ENCODE measurements around the gene PTGFRN.

PTGFRN gene

GRCh38 chr1:116916002-116916401 is 6.3 kb downstream of the PTGFRN start:
- H3K27me3 ChIP-seq (replicated peaks; ENCODE audit: insufficient read depth, low read length), result no peaks in the 10 kb centered on the region
- H3F3A ChIP-seq (ENCODE audit: insufficient read depth, low read length), result no peaks in the 10 kb centered on the region
- DNase-seq, result no peak
- no peaks in the 10 kb centered on the region for H3K9me2 ChIP-seq (replicated peaks; ENCODE audit: insufficient read depth, low read length)
- H3K4me1 ChIP-seq (ENCODE audit: low read length), result no peaks in the 10 kb centered on the region
- TF ChIP-seq EZH2 (optimal IDR thresholded peaks at IDR 0.05; ENCODE audit: low read depth, low read length), result no peak
- TF ChIP-seq CTCF (IDR thresholded peaks at IDR 0.05; ENCODE audit: low read length), result no peak
- no peak for TF ChIP-seq EZH2phosphoT487 (IDR thresholded peaks at IDR 0.05; ENCODE audit: low read length)
- H4K20me1 ChIP-seq (ENCODE audit: insufficient read depth, low read length), result no peaks in the 10 kb centered on the region
- no peak overlapping the region for H2AFZ ChIP-seq (ENCODE audit: low read length)
- H3K9ac ChIP-seq (ENCODE audit: low read length), result no peak overlapping the region
- H3K9me3 ChIP-seq (replicated peaks; ENCODE audit: insufficient read depth, low read length), result no peaks in the 10 kb centered on the region
- no peaks in the 10 kb centered on the region for H3K36me3 ChIP-seq (replicated peaks; ENCODE audit: insufficient read depth, low read length)
- no peaks in the 10 kb centered on the region for H3K79me2 ChIP-seq (ENCODE audit: low read length)
- no peak overlapping the region for H3K4me2 ChIP-seq (ENCODE audit: low read depth, low read length)
- no peak overlapping the region for H3K27ac ChIP-seq (ENCODE audit: low read length)
- no peak overlapping the region for H3K4me3 ChIP-seq (ENCODE audit: low read length)

- Histone ChIP-seq H3K27me3 (replicated peaks; ENCODE audit: insufficient read depth, low read length) (no peaks in the 10 kb centered on the region), H3K4me1 (ENCODE audit: low read length) (no peaks in the 10 kb centered on the region), H2AFZ (ENCODE audit: low read length) (no peak overlapping the region), H3K4me3 (ENCODE audit: low read length) (no peak overlapping the region), H3K9me3 (replicated peaks; ENCODE audit: insufficient read depth, low read length) (no peaks in the 10 kb centered on the region), H3K27ac (ENCODE audit: low read length) (no peak overlapping the region), H3K36me3 (replicated peaks; ENCODE audit: insufficient read depth, low read length) (no peaks in the 10 kb centered on the region), H3K79me2 (ENCODE audit: low read length) (no peaks in the 10 kb centered on the region), H3K9ac (ENCODE audit: low read length) (no peak overlapping the region), H4K20me1 (ENCODE audit: insufficient read depth, low read length) (no peaks in the 10 kb centered on the region), H3K9me2 (replicated peaks; ENCODE audit: insufficient read depth, low read length) (no peaks in the 10 kb centered on the region), H3K4me2 (ENCODE audit: low read depth, low read length) (no peak overlapping the region), H3F3A (ENCODE audit: insufficient read depth, low read length) (no peaks in the 10 kb centered on the region)
- DNase-seq, result no peak
- TF ChIP-seq EZH2 (optimal IDR thresholded peaks at IDR 0.05; ENCODE audit: low read depth, low read length) (no peak), EZH2phosphoT487 (IDR thresholded peaks at IDR 0.05; ENCODE audit: low read length) (no peak), CTCF (IDR thresholded peaks at IDR 0.05; ENCODE audit: low read length) (no peak)
Measured at GRCh38 chr1:116916533-116917445, 7.1 kb downstream of the PTGFRN start.

- no peaks in the 10 kb centered on the region for H3K9me3 ChIP-seq (replicated peaks; ENCODE audit: insufficient read depth, low read length)
- no peaks in the 10 kb centered on the region for H3K79me2 ChIP-seq (ENCODE audit: low read length)
- H3K4me3 ChIP-seq (ENCODE audit: low read length), result no peak overlapping the region
- H3K9ac ChIP-seq (ENCODE audit: low read length), result no peak overlapping the region
- no peak overlapping the region for H3K4me2 ChIP-seq (ENCODE audit: low read depth, low read length)
- H3K27ac ChIP-seq (ENCODE audit: low read length), result no peak overlapping the region
- no peaks in the 10 kb centered on the region for H3K27me3 ChIP-seq (replicated peaks; ENCODE audit: insufficient read depth, low read length)
- no peaks in the 10 kb centered on the region for H3K4me1 ChIP-seq (ENCODE audit: low read length)
- TF ChIP-seq CTCF (IDR thresholded peaks at IDR 0.05; ENCODE audit: low read length), result no peak
- no peak for TF ChIP-seq EZH2 (optimal IDR thresholded peaks at IDR 0.05; ENCODE audit: low read depth, low read length)
- no peak for TF ChIP-seq EZH2phosphoT487 (IDR thresholded peaks at IDR 0.05; ENCODE audit: low read length)
- DNase-seq, result no peak
- H3K9me2 ChIP-seq (replicated peaks; ENCODE audit: insufficient read depth, low read length), result no peaks in the 10 kb centered on the region
- H3F3A ChIP-seq (ENCODE audit: insufficient read depth, low read length), result no peaks in the 10 kb centered on the region
- no peaks in the 10 kb centered on the region for H3K36me3 ChIP-seq (replicated peaks; ENCODE audit: insufficient read depth, low read length)
- H2AFZ ChIP-seq (ENCODE audit: low read length), result no peak overlapping the region
- no peaks in the 10 kb centered on the region for H4K20me1 ChIP-seq (ENCODE audit: insufficient read depth, low read length)
Measured at GRCh38 chr1:116918714-116919357, 9.1 kb downstream of the PTGFRN start.
